CD4-positive, alpha-beta T cell treated with Interleukin-17A for 1 hour (primary cell): ENCODE measurements around the gene NR3C2.

Experiments used
- DNase-seq: peaks from one replicate; pipeline ENCODE4 v3.0.0-alpha.2; 2020

Gene NR3C2

GRCh38 chr4:148067301-148067916 lies 374.8 kb downstream of the NR3C2 start:
- no peak for DNase-seq

- DNase-seq, result no peak
These were observed 377.1 kb downstream of the NR3C2 start for GRCh38 chr4:148065075-148065474.

- DNase-seq, result no peak
These were observed 377.8 kb downstream of the NR3C2 start for GRCh38 chr4:148064451-148064850.

DNA sequence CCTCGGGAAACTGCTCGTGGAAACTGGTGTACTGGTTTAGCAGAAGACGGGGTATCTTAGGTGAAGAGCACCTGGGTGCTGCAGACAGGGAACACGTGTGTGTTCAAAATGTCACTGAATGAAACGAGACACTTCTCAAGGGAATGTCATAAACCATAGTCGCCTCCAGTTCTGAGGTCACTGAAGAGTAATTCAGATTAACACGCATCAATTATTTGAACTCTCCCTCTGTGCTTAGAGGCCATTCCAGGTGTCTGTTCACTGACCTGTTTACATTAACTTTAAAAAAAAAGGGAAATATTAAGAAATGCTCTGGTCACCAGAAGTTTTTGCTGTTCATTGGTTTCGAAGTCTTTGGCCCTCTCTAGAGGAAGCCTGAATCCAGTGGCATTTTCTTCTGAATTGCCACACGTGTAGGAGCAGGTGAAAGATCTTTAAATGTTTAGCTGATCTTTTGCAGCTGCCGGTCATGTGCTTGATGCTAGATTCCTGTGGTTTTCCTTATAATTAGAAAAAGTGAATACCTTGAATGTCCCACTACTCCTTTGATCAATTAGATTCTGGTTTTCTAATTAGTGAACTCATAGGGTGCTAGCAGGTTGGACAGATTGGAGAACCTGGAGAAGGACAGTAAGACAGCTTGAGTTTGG lies 379.8 kb downstream of the NR3C2 start:
- no peak for DNase-seq

GRCh38 chr4:148061795-148062194 lies 380.4 kb downstream of the NR3C2 start:
- no peak for DNase-seq

DNA sequence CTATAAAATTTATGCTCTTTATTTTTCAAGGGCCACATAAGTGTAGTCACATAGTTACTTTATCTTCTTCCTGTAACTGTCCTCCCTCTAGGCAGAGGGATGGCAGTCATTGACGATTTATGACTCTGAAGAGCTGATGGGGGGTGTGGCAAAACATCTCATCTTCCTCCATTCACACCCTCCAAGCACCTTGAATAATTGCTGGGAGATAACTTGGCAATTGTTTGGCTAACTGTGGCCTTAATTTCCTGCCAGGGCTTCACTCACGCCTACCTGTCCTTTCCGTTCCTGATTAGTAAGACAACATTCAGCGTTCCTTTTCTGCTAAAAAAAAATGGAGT lies 381.1 kb downstream of the NR3C2 start:
- DNase-seq, result peak; percentile 21

DNA sequence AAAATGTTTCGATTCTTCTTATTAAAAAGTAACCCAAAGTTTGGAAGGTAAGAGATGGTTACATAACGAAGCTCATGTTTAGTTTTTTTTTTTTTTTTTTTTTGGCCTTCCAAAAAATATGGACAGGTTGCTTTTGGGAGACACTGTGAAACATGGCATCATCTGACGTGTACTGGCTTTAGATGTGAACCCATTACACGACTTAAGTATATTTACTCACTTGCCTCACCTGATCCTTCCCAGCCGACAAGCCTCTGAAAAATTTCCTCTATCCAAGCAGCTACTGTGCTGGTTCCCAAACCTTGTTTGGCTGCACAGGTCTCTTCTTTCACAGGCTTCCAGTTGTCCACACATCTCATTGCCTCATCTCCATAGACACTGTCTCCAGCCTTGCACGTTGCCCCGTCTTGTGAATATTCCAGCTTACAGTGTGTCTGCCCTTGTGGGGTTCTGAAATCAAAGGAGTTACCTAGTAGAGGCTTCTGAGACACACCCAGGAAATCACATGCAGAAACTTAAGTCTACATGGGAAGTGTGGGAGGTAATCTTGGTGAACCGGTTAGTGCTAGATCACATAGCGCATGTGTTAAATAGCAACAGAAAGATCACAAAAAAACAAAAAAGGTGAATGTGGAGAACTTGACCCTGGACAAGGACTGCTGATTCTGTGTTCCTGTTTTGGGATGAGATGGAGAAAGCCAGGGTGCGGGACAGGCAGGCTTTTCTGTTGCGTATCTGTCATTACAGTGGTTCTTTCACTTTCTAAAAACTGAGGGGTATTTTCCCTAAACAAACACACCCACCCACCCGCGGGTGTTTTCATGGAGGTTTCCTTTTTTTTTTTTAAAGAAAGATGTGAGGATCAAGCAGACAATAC lies 381.7 kb downstream of the NR3C2 start:
- DNase-seq, result peak; percentile 65

GRCh38 chr4:148059617-148060180 lies 382.5 kb downstream of the NR3C2 start:
- DNase-seq, result no peak

GRCh38 chr4:148057984-148058859 lies 384.0 kb downstream of the NR3C2 start:
- no peak for DNase-seq

- no peak for DNase-seq
These were observed 384.7 kb downstream of the NR3C2 start for GRCh38 chr4:148057516-148057915.

DNA sequence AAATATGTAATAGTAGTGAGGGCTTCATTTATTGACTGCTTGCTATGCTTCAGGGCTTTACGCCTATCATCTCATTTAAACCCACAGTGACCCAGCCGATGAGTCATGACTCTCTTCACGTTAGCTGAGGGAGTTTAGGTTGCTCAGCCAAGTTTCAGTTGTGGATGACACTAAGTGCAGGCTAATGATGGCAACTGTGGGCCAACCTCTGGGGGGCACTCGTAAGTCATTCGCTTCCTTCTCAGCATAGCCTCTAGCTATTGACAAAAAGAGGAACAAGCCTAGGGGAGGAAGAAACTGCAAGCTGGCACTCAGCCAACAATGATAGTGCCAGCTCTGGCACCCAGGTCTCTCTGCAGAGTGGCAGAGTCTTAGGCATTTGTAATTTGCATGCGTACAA lies 385.3 kb downstream of the NR3C2 start:
- peak; percentile 74 for DNase-seq

- DNase-seq, result no peak
These were observed 386.4 kb downstream of the NR3C2 start for GRCh38 chr4:148055844-148056243.

DNA sequence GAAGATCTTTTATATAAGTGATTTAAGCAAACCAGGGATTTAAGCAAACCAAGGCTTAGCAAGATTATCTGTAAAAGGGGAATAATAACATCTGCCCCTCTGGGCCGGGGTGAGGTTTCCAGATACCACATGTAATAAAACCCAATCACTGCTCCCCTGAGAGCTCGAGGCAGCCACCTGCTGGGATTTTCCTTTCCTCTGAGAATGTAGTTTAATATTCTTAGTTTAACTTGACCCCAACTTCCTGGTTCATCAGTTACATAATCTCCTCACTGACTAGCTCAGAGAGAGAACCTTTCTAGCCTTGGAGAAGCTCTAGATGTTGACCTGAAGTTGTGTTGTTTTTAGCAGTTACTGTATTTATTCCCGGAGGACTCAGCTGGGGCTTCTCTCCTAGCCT lies 387.9 kb downstream of the NR3C2 start:
- DNase-seq, result peak; percentile 37

DNA sequence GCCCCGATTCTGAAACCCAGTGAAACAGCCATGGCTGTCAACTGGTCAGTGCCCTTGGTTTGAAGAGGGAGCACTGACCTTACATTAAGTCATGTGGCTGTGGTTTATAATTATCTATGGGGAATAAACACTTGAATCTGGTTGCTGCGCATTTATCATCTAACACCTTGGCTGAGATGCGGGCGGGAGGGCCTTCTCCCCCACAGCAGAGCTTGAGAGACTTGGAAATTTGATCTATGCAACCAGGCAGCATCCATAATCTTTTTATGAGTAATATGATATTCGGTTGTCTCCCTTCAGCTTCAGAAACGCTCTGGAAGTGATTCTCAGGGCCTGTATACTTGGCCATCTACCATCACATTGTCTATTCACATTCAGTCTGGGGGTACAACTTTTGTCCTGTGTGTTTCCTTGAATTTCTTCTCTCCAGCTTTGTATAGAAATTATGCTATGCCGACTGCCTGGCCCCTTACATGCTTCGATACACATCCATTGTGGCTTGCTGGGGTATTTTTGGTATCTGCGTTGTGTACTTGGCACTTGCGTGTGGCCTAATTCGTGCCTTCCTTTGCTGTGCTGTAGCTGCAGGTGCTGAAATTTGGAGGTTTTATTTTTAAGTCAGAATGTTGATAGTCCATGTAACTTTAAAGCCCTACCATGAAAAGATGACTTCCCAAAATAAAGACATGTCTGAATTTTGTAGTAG lies 388.8 kb downstream of the NR3C2 start:
- DNase-seq, result no peak

- peak; percentile 73 for DNase-seq
These were observed 389.8 kb downstream of the NR3C2 start for GRCh38 chr4:148052448-148052847.

- no peak for DNase-seq
These were observed 390.8 kb downstream of the NR3C2 start for GRCh38 chr4:148051403-148051802.

DNA sequence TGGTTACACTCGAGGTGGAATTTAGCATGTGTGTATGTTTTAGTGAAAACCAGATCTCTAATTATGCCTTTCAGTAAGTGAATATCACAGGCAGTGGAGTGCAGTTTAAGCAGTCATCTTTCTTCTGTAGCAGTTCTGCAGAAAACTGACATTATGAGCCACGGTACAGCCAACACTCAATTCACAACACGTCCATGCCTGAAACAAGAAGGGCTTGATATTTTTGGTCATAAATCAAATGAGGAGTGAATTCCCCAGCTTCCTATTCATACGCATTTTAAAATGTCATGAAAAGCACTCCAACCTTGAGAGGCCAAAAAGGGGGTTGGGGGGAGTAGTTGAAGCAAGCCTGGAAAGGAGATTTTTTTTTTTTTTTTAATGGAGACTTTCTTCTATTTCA lies 393.6 kb downstream of the NR3C2 start:
- DNase-seq, result no peak

DNA sequence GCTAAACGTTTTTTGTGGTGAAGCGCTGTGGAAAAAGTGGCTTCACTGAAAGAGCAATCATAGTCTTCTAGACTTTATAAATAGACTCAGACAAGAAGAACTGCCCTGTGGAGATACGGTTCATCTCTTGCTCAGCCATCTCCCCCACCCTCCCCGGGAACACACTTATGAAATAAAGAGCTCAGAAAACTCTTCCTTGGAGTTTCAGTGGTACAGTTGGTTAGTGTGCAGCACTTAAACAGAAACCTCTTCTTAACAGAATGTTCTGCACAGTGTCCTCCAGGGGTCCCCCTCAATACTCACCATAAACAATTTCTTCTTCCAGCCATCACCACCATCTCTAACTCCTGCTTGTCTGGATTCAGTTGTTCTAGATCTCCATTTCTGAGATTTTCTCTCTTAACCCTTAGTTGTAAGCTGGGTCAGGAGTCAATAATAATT lies 397.3 kb downstream of the NR3C2 start:
- DNase-seq, result peak; percentile 40

DNA sequence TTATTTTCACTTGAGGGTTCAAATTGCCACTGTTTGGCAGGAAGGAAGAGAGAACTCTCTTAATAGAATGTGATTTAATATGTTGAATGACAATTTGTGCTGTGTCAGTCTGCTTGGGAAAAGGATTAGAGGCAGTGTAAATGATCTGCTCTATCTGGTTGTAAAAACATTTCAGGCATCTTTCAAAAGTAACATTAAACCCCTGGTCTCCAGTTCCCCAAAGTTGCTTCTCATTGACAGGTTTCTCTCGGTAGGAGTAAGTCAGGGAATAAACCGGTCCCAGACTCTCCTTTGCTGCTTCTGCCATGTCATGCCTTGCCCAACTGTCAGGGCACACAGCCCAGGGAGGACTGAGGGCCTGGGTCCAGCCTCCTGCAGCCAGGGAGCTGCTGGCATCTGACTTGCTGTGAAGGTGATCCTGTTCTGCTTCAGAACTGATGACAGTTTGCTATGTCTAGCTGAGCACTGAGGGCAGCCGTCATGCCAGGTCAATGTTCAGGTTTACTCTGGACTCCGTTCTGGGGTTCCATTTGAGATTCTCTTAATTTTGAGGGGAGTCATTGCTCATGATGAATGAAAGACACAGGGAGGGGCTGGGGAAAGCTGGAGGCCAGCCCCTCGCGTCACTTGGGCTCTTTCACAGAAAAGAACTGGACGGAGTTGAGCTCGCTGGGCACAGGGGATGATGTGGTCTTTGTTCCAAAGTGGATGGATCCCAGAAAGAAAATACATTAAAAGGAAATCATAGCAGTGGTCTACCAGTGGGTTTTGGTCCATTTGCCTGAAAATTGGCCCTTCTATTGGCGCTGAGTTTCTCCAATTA lies 397.9 kb downstream of the NR3C2 start:
- DNase-seq, result no peak

DNA sequence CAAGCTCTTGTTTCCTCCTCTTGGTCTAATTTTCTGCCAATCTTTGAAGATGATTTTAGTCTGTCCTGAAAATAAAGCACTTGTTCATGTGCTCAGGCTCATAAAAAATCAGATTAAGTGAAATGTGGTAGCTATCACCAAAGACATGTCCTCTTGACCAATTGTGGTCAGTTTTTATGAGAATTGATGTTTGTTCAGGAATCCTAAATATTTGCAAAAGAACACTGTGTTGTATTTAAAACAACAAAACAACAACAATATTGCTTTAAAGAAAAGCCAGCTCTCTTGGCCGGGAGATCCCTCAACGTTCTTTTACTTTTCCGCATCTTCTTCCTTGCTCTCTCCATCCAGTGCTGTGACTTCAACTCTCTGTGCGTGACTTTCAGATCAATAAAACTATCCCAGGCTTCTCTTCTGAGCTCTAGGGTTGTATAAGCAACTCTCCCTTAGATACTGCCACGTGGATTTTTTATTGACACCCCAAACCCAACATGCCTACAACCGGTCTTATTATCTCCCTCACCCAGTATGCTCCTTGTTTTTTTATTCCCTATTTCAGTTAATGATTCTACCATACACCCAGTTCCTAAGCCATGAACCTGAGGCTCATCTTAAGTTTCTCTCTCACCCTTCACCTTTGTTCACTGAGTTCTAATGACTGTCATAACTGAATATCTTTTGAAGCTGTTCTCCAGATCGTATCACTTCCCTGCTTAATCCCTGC lies 400.4 kb downstream of the NR3C2 start:
- DNase-seq, result no peak
